Neuronal stem cell (in vitro differentiated cells): ENCODE measurements around the gene FAM210A.

Experiments used
- DNase-seq: peaks from one replicate; pipeline ENCODE4 v3.0.0-alpha.2; 2013; ENCODE audit warnings: low spot score
- H2AFZ ChIP-seq: one replicate; pipeline ENCODE4 v1.6.1; 2013; ENCODE audit warnings: mild to moderate bottlenecking, low read length, inconsistent platforms
- H2AK5ac ChIP-seq: 2 replicates; pipeline ENCODE4 v1.6.1; 2013; ENCODE audit warnings: low read depth, mild to moderate bottlenecking, inconsistent platforms, low read length, moderate library complexity, mixed read lengths
- H2BK120ac ChIP-seq: 2 replicates; pipeline ENCODE4 v1.6.1; 2013; ENCODE audit warnings: low read depth, mild to moderate bottlenecking, inconsistent platforms, low read length, moderate library complexity, mixed read lengths
- H2BK12ac ChIP-seq: one replicate; pipeline ENCODE4 v1.6.1; 2013; ENCODE audit warnings: low read length, inconsistent platforms
- H2BK15ac ChIP-seq: 2 replicates; pipeline ENCODE4 v1.6.1; 2013; ENCODE audit warnings: mild to moderate bottlenecking, low read length, inconsistent platforms, mixed read lengths
- H2BK5ac ChIP-seq: one replicate; pipeline ENCODE4 v1.6.1; 2013; ENCODE audit warnings: inconsistent platforms, mild to moderate bottlenecking, low read length, moderate library complexity
- H3K14ac ChIP-seq: one replicate; pipeline ENCODE4 v1.6.1; 2013; ENCODE audit warnings: low read length, inconsistent platforms
- H3K18ac ChIP-seq: 2 replicates; pipeline ENCODE4 v1.6.1; 2013; ENCODE audit warnings: low read length, inconsistent platforms
- H3K23ac ChIP-seq: 2 replicates; pipeline ENCODE4 v1.6.1; 2013; ENCODE audit warnings: low read depth, mild to moderate bottlenecking, mixed read lengths, low read length, inconsistent platforms; ENCODE audit not compliant: poor library complexity
- H3K27ac ChIP-seq: replicated peaks from 3 replicates; pipeline ENCODE4 v1.5.1; 2013; ENCODE audit warnings: low read length, inconsistent platforms
- H3K27me3 ChIP-seq, 3 experiments: 2 replicates each; pipeline ENCODE4 v1.6.1; 2013; ENCODE audit warnings: low read length in 3 of 3, mild to moderate bottlenecking in 2 of 3, inconsistent platforms in 1 of 3, low read depth in 1 of 3, mixed read lengths in 1 of 3, moderate library complexity in 1 of 3; ENCODE audit not compliant: control insufficient read depth in 3 of 3, insufficient read depth in 3 of 3
- H3K36me3 ChIP-seq, 2 donors: replicated peaks in 1 of 2; 2 replicates each; pipeline ENCODE4 v1.6.1; 2013; ENCODE audit warnings: low read length in 2 of 2; ENCODE audit not compliant: control insufficient read depth in 2 of 2, insufficient read depth in 2 of 2
- H3K4ac ChIP-seq: 2 replicates; pipeline ENCODE4 v1.6.1; 2013; ENCODE audit warnings: inconsistent platforms, mild to moderate bottlenecking, low read length, moderate library complexity
- H3K4me1 ChIP-seq, 2 donors: 1 replicate in 1 of 2; 2 replicates in 1 of 2; pipeline ENCODE4 v1.6.1; 2013; ENCODE audit warnings: low read length in 2 of 2, low read depth in 1 of 2; ENCODE audit not compliant: control insufficient read depth in 2 of 2, insufficient read depth in 1 of 2
- H3K4me2 ChIP-seq: one replicate; pipeline ENCODE4 v1.6.1; 2013; ENCODE audit warnings: mild to moderate bottlenecking, low read length, inconsistent platforms; ENCODE audit not compliant: insufficient read depth, poor library complexity, severe bottlenecking
- H3K4me3 ChIP-seq, 2 donors: 2 replicates each; pipeline ENCODE4 v1.5.1; 2013; ENCODE audit warnings: low read length in 2 of 2, mild to moderate bottlenecking in 2 of 2, inconsistent platforms in 1 of 2, moderate library complexity in 1 of 2
- H3K79me1 ChIP-seq: one replicate; pipeline ENCODE4 v1.6.1; 2013; ENCODE audit warnings: low read depth, mild to moderate bottlenecking, inconsistent platforms, low read length, moderate library complexity
- H3K9ac ChIP-seq: one replicate; pipeline ENCODE4 v1.6.1; 2013; ENCODE audit warnings: mild to moderate bottlenecking, low read depth, low read length, inconsistent platforms; ENCODE audit not compliant: poor library complexity
- H3K9me3 ChIP-seq, 2 donors: replicated peaks in 1 of 2; 2 replicates each; pipeline versions ENCODE3 to v1.6.1; 2013; ENCODE audit warnings: low read length in 2 of 2, mild to moderate bottlenecking in 2 of 2, inconsistent platforms in 1 of 2, low read depth in 1 of 2, mixed read lengths in 1 of 2, moderate library complexity in 1 of 2; ENCODE audit not compliant: control insufficient read depth in 2 of 2, insufficient read depth in 1 of 2
- H4K8ac ChIP-seq: one replicate; pipeline ENCODE4 v1.6.1; 2013; ENCODE audit warnings: low read depth, mild to moderate bottlenecking, inconsistent platforms, low read length, moderate library complexity
- H4K91ac ChIP-seq: one replicate; pipeline ENCODE4 v1.6.1; 2013; ENCODE audit warnings: low read length, low read depth, mild to moderate bottlenecking, inconsistent platforms; ENCODE audit not compliant: poor library complexity
- WGBS, 2 donors: extraction: QIAGEN DNeasy Blood & Tissue Kit; methylation state at CpG; one replicate each; pipeline ENCODE4 v1.1.7; 2013; ENCODE audit warnings: missing lambda C conversion rate in 2 of 2, mixed read lengths in 1 of 2; ENCODE audit not compliant: insufficient read length in 2 of 2, insufficient replicate concordance in 1 of 2; ENCODE audit errors: extremely low coverage in 2 of 2; 5-methylcytosine and 5-hydroxymethylcytosine counted together

FAM210A gene

GRCh38 chr18:13629841-13630715 is 96.3 kb downstream of the FAM210A start:
- H3K79me1 ChIP-seq, result no peaks in the 10 kb centered on the region
- H2AK5ac ChIP-seq, result no peak overlapping the region
- H2BK12ac ChIP-seq, result no peak overlapping the region
- H3K4me2 ChIP-seq, result no peak overlapping the region
- H2BK120ac ChIP-seq, result no peak overlapping the region
- no peak overlapping the region for H2BK5ac ChIP-seq
- no peak overlapping the region for H4K91ac ChIP-seq
- no peak overlapping the region for H3K27ac ChIP-seq
- H3K23ac ChIP-seq, result no peak overlapping the region
- H3K4me3 ChIP-seq, result no peak overlapping the region
- no peak overlapping the region for H2AFZ ChIP-seq
- WGBS, 2 donors, result no CpG with 5 or more reads among the region's 8 CpGs
- no peak overlapping the region for H3K9ac ChIP-seq
- no peaks in the 10 kb centered on the region for H3K36me3 ChIP-seq
- H3K4me1 ChIP-seq, result peaks cover 3 to 8% of the 10 kb centered on the region in 2 donors
- peaks cover 7 to 9% of the 10 kb centered on the region in 2 donors for H3K9me3 ChIP-seq
- H3K14ac ChIP-seq, result no peak overlapping the region
- no peak overlapping the region for H2BK15ac ChIP-seq
- no peak overlapping the region for H3K4ac ChIP-seq
- H3K27me3 ChIP-seq, result peaks cover 0 to 27% (median 0%) of the 10 kb centered on the region in 3 experiments
- no peak overlapping the region for H3K18ac ChIP-seq
- no peak overlapping the region for H4K8ac ChIP-seq
- peak; percentile 64 for DNase-seq

DNA sequence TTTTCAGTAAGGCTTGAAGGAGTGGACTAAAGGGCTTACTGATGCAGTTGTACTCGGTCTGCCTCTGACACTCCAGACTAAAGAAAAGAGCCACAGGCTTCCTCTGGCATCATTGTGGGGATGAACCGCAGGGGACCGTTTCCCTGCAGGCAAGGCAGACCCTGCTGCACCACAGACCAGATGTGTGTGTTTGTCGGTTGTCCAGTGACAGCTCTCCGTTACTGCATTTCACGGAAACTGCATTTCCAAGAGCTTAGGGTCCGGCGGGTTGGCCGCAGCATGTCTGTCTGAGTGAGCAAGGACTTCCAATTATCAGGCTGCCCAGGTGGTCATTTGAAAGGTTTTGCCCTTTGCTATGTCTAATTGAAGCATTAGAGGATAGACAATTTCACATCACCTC is 98.1 kb downstream of the FAM210A start:
- H3K27ac ChIP-seq, result no peak overlapping the region
- H3K18ac ChIP-seq, result no peak overlapping the region
- no peak overlapping the region for H3K9ac ChIP-seq
- peaks cover 3 to 8% of the 10 kb centered on the region in 2 donors for H3K4me1 ChIP-seq
- H3K27me3 ChIP-seq, result peaks cover 0 to 45% (median 0%) of the 10 kb centered on the region in 3 experiments
- no peaks in the 10 kb centered on the region for H3K79me1 ChIP-seq
- no peak overlapping the region for H3K4me2 ChIP-seq
- no peak overlapping the region for H3K4me3 ChIP-seq
- no peaks in the 10 kb centered on the region for H3K36me3 ChIP-seq
- no peak overlapping the region for H2BK12ac ChIP-seq
- H2AFZ ChIP-seq, result peak overlapping the region; percentile 31
- H3K23ac ChIP-seq, result no peak overlapping the region
- no peak overlapping the region for H3K14ac ChIP-seq
- H2BK5ac ChIP-seq, result no peak overlapping the region
- H3K4ac ChIP-seq, result no peak overlapping the region
- DNase-seq, result no peak
- H2BK15ac ChIP-seq, result no peak overlapping the region
- no peak overlapping the region for H4K91ac ChIP-seq
- no CpG with 5 or more reads among the region's 9 CpGs for WGBS, 2 donors
- H2BK120ac ChIP-seq, result no peak overlapping the region
- H4K8ac ChIP-seq, result no peak overlapping the region
- peaks cover 5 to 9% of the 10 kb centered on the region in 2 donors for H3K9me3 ChIP-seq
- no peak overlapping the region for H2AK5ac ChIP-seq

- Histone ChIP-seq H2BK5ac (no peak overlapping the region), H3K14ac (no peak overlapping the region), H3K23ac (no peak overlapping the region), H3K79me1 (no peaks in the 10 kb centered on the region), H3K18ac (no peak overlapping the region), H2BK12ac (no peak overlapping the region), H3K9me3 (peaks cover 5 to 8% of the 10 kb centered on the region in 2 donors), H2BK15ac (no peak overlapping the region), H3K4me3 (no peak overlapping the region), H3K27me3 (peaks cover 0 to 50% (median 0%) of the 10 kb centered on the region in 3 experiments), H3K27ac (no peak overlapping the region), H2BK120ac (no peak overlapping the region), H3K36me3 (no peaks in the 10 kb centered on the region), H4K8ac (no peak overlapping the region), H3K4me2 (no peak overlapping the region), H2AK5ac (peak overlapping the region; percentile 7), H3K9ac (no peak overlapping the region), H3K4me1 (peaks cover 3 to 8% of the 10 kb centered on the region in 2 donors), H3K4ac (no peak overlapping the region), H2AFZ (peak overlapping the region; percentile 31), H4K91ac (no peak overlapping the region)
- WGBS, 2 donors, result no CpG with 5 or more reads among the region's 8 CpGs
- no peak for DNase-seq
These were observed 98.7 kb downstream of the FAM210A start for GRCh38 chr18:13627639-13628038.

- Histone ChIP-seq H2BK12ac (no peak overlapping the region), H3K27ac (no peak overlapping the region), H2AK5ac (no peak overlapping the region), H2BK120ac (no peak overlapping the region), H3K4me2 (no peak overlapping the region), H3K23ac (no peak overlapping the region), H3K36me3 (no peaks in the 10 kb centered on the region), H3K4ac (no peak overlapping the region), H2BK5ac (no peak overlapping the region), H3K4me3 (no peak overlapping the region), H3K4me1 (peaks cover 3 to 8% of the 10 kb centered on the region in 2 donors), H3K79me1 (no peaks in the 10 kb centered on the region), H3K18ac (no peak overlapping the region), H3K14ac (no peak overlapping the region), H4K8ac (no peak overlapping the region), H2AFZ (no peak overlapping the region), H3K27me3 (peaks cover 0 to 51% (median 0%) of the 10 kb centered on the region in 3 experiments), H4K91ac (no peak overlapping the region), H2BK15ac (no peak overlapping the region), H3K9me3 (no peaks in the 10 kb centered on the region), H3K9ac (no peak overlapping the region)
- no peak for DNase-seq
- no CpG with 5 or more reads among the region's 2 CpGs for WGBS, 2 donors
These were observed 99.8 kb downstream of the FAM210A start for GRCh38 chr18:13626544-13626908.
